HepG2 (cell line): ENCODE data around the gene TBX6. TPM values are rescaled to one million over a fixed set of nuclear protein-coding genes. Genes with fewer than 3 reads are reported as not detected.

ENCODE experiments used
- CBX5 ChIP-seq: sonication (generic); formaldehyde crosslinking; IDR thresholded peaks from 2 replicates; pipeline ENCODE4 v1.4.0; 2020; ENCODE audit warnings: missing genetic modification reagents, borderline replicate concordance
- HCFC1 ChIP-seq: fragments of 150-350 bp; IDR thresholded peaks from 2 replicates; pipeline ENCODE4 v1.6.1; 2014; ENCODE audit warnings: low read depth, low read length
- HOXA7 ChIP-seq: sonication (generic); formaldehyde crosslinking; IDR thresholded peaks from 2 replicates; pipeline ENCODE4 v1.8.1; 2022; ENCODE audit warnings: mild to moderate bottlenecking, missing genetic modification reagents, moderate library complexity
- JUN ChIP-seq: sonication (generic); formaldehyde crosslinking; IDR thresholded peaks from 2 replicates; pipeline ENCODE4 v1.4.0; 2020; ENCODE audit warnings: mild to moderate bottlenecking, missing genetic modification reagents
- MATR3 ChIP-seq: sonication (generic); formaldehyde crosslinking; IDR thresholded peaks from 2 replicates; pipeline ENCODE4 v1.4.0; 2020; ENCODE audit warnings: missing genetic modification reagents
- PRMT3 ChIP-seq: sonication (generic); formaldehyde crosslinking; IDR thresholded peaks from 2 replicates; pipeline ENCODE4 v1.8.1; 2022; ENCODE audit warnings: low read depth, mild to moderate bottlenecking, moderate library complexity, missing genetic modification reagents, borderline replicate concordance
- SATB2 ChIP-seq: sonication (generic); formaldehyde crosslinking; IDR thresholded peaks from 2 replicates; pipeline ENCODE4 v1.5.0; 2020; ENCODE audit warnings: missing genetic modification reagents
- SOX6 ChIP-seq, 2 experiments: fragments of 450-650 bp in 1 of 2; sonication (generic) in 1 of 2; formaldehyde crosslinking in 1 of 2; IDR thresholded peaks; 2 replicates each; pipeline versions ENCODE4 v1.4.0 to v1.6.1; 2017 to 2020; ENCODE audit warnings: antibody characterized with exemption in 1 of 2, mild to moderate bottlenecking in 1 of 2, missing genetic modification reagents in 1 of 2
- SSRP1 ChIP-seq: IDR thresholded peaks from 2 replicates; pipeline ENCODE4 v1.6.1; 2016; ENCODE audit warnings: control low read depth
- ZC3H4 ChIP-seq: sonication (generic); formaldehyde crosslinking; IDR thresholded peaks from 2 replicates; pipeline ENCODE4 v1.4.0; 2020; ENCODE audit warnings: missing genetic modification reagents, borderline replicate concordance
- ZNF331 ChIP-seq: sonication (generic); formaldehyde crosslinking; IDR thresholded peaks from 2 replicates; pipeline ENCODE4 v1.4.0; 2020; ENCODE audit warnings: missing genetic modification reagents
- ZNF550 ChIP-seq: sonication (generic); formaldehyde crosslinking; IDR thresholded peaks from 2 replicates; pipeline ENCODE4 v1.4.0; 2020; ENCODE audit warnings: mild to moderate bottlenecking, missing genetic modification reagents, borderline replicate concordance
- ZNF589 ChIP-seq: sonication (generic); formaldehyde crosslinking; conservative IDR thresholded peaks from 2 replicates; pipeline ENCODE4 v1.8.0; 2022; ENCODE audit warnings: mild to moderate bottlenecking, moderate library complexity, missing genetic modification reagents
- ZNF614 ChIP-seq: IDR thresholded peaks from 2 replicates; pipeline ENCODE4 v1.6.1; 2018; ENCODE audit warnings: missing biosample characterization, missing genetic modification reagents, inconsistent platforms, borderline replicate concordance
- ZNF619 ChIP-seq: sonication (generic); formaldehyde crosslinking; IDR thresholded peaks from 2 replicates; pipeline ENCODE4 v1.4.0; 2020; ENCODE audit warnings: mild to moderate bottlenecking, missing genetic modification reagents
- ZNF629 ChIP-seq: sonication (generic); formaldehyde crosslinking; conservative IDR thresholded peaks from 2 replicates; pipeline ENCODE4 v1.5.0; 2020; ENCODE audit warnings: missing genetic modification reagents
- ZNF720 ChIP-seq: sonication (generic); formaldehyde crosslinking; IDR thresholded peaks from 2 replicates; pipeline ENCODE4 v1.4.0; 2020; ENCODE audit warnings: missing genetic modification reagents
- ZNF724P ChIP-seq: sonication (generic); formaldehyde crosslinking; IDR thresholded peaks from 2 replicates; pipeline ENCODE4 v1.8.0; 2022; ENCODE audit warnings: missing genetic modification reagents, borderline replicate concordance
- ZNF749 ChIP-seq: sonication (generic); formaldehyde crosslinking; IDR thresholded peaks from 2 replicates; pipeline ENCODE4 v1.8.0; 2022; ENCODE audit warnings: mild to moderate bottlenecking, missing genetic modification reagents, moderate library complexity, borderline replicate concordance
- ZNF879 ChIP-seq: sonication (generic); formaldehyde crosslinking; IDR thresholded peaks from 2 replicates; pipeline ENCODE4 v1.8.1; 2023; ENCODE audit warnings: missing genetic modification reagents
- polyA plus RNA-seq, 8 experiments: library from polyadenylated mRNA; depleted of rRNA in 3 of 8; stranded (reverse) in 7 of 8; unstranded in 1 of 8; fragments of >200 nt; fragmentation: Illumina TruSeq in 4 of 8; extraction: Trizol in 4 of 8; gene quantifications; 2 replicates each; pipeline versions ENCODE4 v1.2.1 to v1.2.3, GENCODE V29; 2011 to 2016; ENCODE audit warnings: low read depth in 4 of 8, missing spikeins in 1 of 8, mixed read lengths in 1 of 8; ENCODE audit not compliant: insufficient read depth in 1 of 8
- total RNA-seq, 5 experiments: library from RNA; depleted of rRNA; stranded (reverse); fragments of >200 nt; fragmentation: Illumina TruSeq; extraction: Trizol; gene quantifications; 2 replicates each; pipeline ENCODE4 v1.2.3, GENCODE V29; 2016; ENCODE audit warnings: low read depth in 1 of 5
- TF ChIP-seq, protein P1 (sequence below): IDR thresholded peaks from 2 replicates; pipeline ENCODE4 v1.6.1; 2016
- TF ChIP-seq, protein P2 (sequence below): sonication (generic); formaldehyde crosslinking; IDR thresholded peaks from 2 replicates; pipeline ENCODE4 v1.8.0; 2022; ENCODE audit warnings: mild to moderate bottlenecking, missing genetic modification reagents; ENCODE audit not compliant: insufficient replicate concordance
- TF ChIP-seq, protein P3 (sequence below): sonication (generic); formaldehyde crosslinking; IDR thresholded peaks from 2 replicates; pipeline ENCODE4 v1.8.0; 2022; ENCODE audit warnings: low read depth, missing genetic modification reagents
- TF ChIP-seq, protein P4 (sequence below): sonication (generic); formaldehyde crosslinking; IDR thresholded peaks from 2 replicates; pipeline ENCODE4 v1.8.1; 2023; ENCODE audit warnings: mild to moderate bottlenecking, missing genetic modification reagents

TBX6 gene
- total and polyA plus RNA-seq, 2 of the 13 experiments (the other 11 are each of a cell fraction or from before 2014, with no cell fraction given), result 0.24 to 0.42 TPM

DNA sequence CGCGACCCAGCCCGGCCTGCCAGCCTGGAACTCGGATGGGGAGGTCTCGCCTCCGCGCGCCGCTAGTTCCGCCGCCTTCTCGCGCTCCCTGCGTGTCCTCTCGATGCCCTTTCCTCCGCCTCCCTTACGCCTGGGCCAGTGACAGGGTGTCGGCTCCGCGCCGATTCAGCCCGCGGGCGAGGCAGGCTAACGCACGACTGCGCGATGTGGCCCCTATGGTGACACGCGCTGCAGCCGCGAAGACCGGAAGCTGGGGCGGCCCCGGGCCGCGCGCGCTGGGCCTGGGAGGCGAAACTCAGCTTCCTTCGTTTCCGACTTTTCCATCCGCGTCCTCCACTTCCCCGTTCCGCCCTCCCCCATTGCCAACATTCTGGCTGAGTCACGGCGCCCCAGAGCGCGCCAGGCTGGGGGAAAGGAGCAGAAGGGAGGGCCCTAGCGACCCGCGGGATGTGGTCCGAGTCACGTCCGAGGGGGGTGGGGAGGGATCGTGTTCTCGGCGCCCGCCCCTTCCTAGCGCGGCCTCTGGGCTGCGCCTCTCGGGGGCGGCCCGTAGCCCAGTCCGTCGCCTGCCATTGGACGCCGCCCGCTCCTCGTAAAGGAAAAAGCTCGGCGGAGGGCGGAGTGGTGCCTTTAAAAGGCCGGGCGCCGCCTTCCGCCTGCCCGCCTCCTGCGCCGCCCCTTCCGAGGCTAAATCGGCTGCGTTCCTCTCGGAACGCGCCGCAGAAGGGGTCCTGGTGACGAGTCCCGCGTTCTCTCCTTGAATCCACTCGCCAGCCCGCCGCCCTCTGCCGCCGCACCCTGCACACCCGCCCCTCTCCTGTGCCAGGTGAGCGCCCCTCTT, 26.4 kb downstream of the TBX6 start, which contains the start of gene ALDOA (continued):
- no peak for TF ChIP-seq SOX6 (IDR thresholded peaks at IDR 0.05)
- TF ChIP-seq SOX6 (CRISPR knock-in tag; IDR thresholded peaks at IDR 0.05), result peak; percentile 85
- TF ChIP-seq HOXA7 (CRISPR knock-in tag), result no peak; the same call in none of the 2 replicates
- TF ChIP-seq ZNF629, result peak; percentile 57
- TF ChIP-seq, protein P1, sequence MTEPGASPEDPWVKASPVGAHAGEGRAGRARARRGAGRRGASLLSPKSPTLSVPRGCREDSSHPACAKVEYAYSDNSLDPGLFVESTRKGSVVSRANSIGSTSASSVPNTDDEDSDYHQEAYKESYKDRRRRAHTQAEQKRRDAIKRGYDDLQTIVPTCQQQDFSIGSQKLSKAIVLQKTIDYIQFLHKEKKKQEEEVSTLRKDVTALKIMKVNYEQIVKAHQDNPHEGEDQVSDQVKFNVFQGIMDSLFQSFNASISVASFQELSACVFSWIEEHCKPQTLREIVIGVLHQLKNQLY (CRISPR knock-in tag), result peak; percentile 58
- TF ChIP-seq ZNF589 (CRISPR knock-in tag), result peak; percentile 80
- TF ChIP-seq HCFC1, result 0 out of 2 replicates have a peak, but pooled peaks have one; percentile 39
- TF ChIP-seq, protein P2, sequence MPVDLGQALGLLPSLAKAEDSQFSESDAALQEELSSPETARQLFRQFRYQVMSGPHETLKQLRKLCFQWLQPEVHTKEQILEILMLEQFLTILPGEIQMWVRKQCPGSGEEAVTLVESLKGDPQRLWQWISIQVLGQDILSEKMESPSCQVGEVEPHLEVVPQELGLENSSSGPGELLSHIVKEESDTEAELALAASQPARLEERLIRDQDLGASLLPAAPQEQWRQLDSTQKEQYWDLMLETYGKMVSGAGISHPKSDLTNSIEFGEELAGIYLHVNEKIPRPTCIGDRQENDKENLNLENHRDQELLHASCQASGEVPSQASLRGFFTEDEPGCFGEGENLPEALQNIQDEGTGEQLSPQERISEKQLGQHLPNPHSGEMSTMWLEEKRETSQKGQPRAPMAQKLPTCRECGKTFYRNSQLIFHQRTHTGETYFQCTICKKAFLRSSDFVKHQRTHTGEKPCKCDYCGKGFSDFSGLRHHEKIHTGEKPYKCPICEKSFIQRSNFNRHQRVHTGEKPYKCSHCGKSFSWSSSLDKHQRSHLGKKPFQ (CRISPR knock-in tag), result peak; percentile 97
- peak; percentile 97 for TF ChIP-seq ZNF619
- TF ChIP-seq, protein P3, sequence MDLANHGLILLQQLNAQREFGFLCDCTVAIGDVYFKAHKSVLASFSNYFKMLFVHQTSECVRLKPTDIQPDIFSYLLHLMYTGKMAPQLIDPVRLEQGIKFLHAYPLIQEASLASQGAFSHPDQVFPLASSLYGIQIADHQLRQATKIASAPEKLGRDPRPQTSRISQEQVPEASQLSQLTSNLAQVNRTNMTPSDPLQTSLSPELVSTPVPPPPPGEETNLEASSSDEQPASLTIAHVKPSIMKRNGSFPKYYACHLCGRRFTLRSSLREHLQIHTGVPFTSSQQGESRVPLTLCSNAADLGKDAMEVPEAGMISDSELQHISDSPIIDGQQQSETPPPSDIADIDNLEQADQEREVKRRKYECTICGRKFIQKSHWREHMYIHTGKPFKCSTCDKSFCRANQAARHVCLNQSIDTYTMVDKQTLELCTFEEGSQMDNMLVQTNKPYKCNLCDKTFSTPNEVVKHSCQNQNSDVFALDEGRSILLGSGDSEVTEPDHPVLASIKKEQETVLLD, result peak; percentile 71; the same call in 1 of the 2 replicates
- TF ChIP-seq PRMT3 (CRISPR knock-in tag), result peak; percentile 53
- TF ChIP-seq SSRP1 (CRISPR knock-in tag), result no peak; the same call in 1 of the 2 replicates
- peak; percentile 89 for TF ChIP-seq ZNF879 (CRISPR knock-in tag)
- TF ChIP-seq ZNF614 (CRISPR knock-in tag), result peak; percentile 86; the same call in 1 of the 2 replicates
- TF ChIP-seq, protein P4, sequence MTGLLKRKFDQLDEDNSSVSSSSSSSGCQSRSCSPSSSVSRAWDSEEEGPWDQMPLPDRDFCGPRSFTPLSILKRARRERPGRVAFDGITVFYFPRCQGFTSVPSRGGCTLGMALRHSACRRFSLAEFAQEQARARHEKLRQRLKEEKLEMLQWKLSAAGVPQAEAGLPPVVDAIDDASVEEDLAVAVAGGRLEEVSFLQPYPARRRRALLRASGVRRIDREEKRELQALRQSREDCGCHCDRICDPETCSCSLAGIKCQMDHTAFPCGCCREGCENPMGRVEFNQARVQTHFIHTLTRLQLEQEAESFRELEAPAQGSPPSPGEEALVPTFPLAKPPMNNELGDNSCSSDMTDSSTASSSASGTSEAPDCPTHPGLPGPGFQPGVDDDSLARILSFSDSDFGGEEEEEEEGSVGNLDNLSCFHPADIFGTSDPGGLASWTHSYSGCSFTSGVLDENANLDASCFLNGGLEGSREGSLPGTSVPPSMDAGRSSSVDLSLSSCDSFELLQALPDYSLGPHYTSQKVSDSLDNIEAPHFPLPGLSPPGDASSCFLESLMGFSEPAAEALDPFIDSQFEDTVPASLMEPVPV (CRISPR knock-in tag), result peak; percentile 87; the same call in 1 of the 2 replicates
- 0 out of 2 replicates have a peak, but pooled peaks have one; percentile 39 for TF ChIP-seq ZNF720 (CRISPR knock-in tag)
- TF ChIP-seq CBX5 (CRISPR knock-in tag), result peak; percentile 77
- 0 out of 2 replicates have a peak, but pooled peaks have one; percentile 20 for TF ChIP-seq SATB2 (CRISPR knock-in tag)
- TF ChIP-seq ZNF749 (CRISPR knock-in tag), result peak; percentile 96
- peak; percentile 87 for TF ChIP-seq ZNF331
- TF ChIP-seq JUN, result peak; percentile 77; the same call in 1 of the 2 replicates
- TF ChIP-seq ZNF550 (CRISPR knock-in tag), result peak; percentile 60; the same call in 1 of the 2 replicates
- no peak; the same call in none of the 2 replicates for TF ChIP-seq ZNF724P
- 0 out of 2 replicates have a peak, but pooled peaks have one; percentile 41 for TF ChIP-seq MATR3 (CRISPR knock-in tag)
- TF ChIP-seq ZC3H4 (CRISPR knock-in tag), result peak; percentile 84
